ENCODE data around the gene MAPK1.

Gene MAPK1

DNA sequence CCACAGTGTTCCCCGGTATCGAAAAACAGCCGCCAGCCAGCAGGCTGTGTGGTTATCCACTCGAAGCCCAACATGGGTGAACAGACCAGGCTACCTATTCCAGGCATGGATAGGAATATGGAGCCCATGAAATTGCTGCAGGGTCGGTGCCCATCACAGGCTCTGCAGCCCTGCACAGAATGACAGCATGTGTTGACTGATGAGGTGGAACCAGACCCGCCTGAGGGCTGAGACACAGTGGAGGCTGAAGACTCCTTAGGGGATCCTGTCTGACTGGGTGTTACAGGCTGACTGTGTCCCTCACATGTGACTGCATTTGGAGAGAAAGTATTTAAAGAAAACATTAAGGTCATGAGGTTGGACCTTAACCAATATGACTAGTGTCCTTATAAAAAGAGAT lies 125.7 kb downstream of the MAPK1 start:
- no peak overlapping the region for H3K4me2 ChIP-seq (ENCODE audit: low read depth, low read length)
- no peaks in the 10 kb centered on the region for H3K27me3 ChIP-seq (replicated peaks; ENCODE audit: insufficient read depth, low read length)

GRCh38 chr22:21741059-21741458 lies 126.4 kb downstream of the MAPK1 start:
- no peak overlapping the region for H3K27ac ChIP-seq (ENCODE audit: low read length)
- H3K4me3 ChIP-seq (ENCODE audit: low read length): no peak overlapping the region
- H2AFZ ChIP-seq (ENCODE audit: low read length): no peak overlapping the region
- no peak for DNase-seq
- no peaks in the 10 kb centered on the region for H4K20me1 ChIP-seq (ENCODE audit: insufficient read depth, low read length)
- no peaks in the 10 kb centered on the region for H3K9me3 ChIP-seq (replicated peaks; ENCODE audit: insufficient read depth, low read length)
- H3K79me2 ChIP-seq (ENCODE audit: low read length): no peaks in the 10 kb centered on the region
- H3K36me3 ChIP-seq (replicated peaks; ENCODE audit: insufficient read depth, low read length): no peaks in the 10 kb centered on the region
- H3K27me3 ChIP-seq (replicated peaks; ENCODE audit: insufficient read depth, low read length): no peaks in the 10 kb centered on the region
- no peaks in the 10 kb centered on the region for H3K9me2 ChIP-seq (replicated peaks; ENCODE audit: insufficient read depth, low read length)
- H3F3A ChIP-seq (ENCODE audit: insufficient read depth, low read length): no peaks in the 10 kb centered on the region
- H3K9ac ChIP-seq (ENCODE audit: low read length): no peak overlapping the region
- H3K4me1 ChIP-seq (ENCODE audit: low read length): 0 out of 2 replicates have a peak, but pooled peaks cover 3% of the 10 kb centered on the region
- H3K4me2 ChIP-seq (ENCODE audit: low read depth, low read length): no peak overlapping the region
- TF ChIP-seq, protein P1, sequence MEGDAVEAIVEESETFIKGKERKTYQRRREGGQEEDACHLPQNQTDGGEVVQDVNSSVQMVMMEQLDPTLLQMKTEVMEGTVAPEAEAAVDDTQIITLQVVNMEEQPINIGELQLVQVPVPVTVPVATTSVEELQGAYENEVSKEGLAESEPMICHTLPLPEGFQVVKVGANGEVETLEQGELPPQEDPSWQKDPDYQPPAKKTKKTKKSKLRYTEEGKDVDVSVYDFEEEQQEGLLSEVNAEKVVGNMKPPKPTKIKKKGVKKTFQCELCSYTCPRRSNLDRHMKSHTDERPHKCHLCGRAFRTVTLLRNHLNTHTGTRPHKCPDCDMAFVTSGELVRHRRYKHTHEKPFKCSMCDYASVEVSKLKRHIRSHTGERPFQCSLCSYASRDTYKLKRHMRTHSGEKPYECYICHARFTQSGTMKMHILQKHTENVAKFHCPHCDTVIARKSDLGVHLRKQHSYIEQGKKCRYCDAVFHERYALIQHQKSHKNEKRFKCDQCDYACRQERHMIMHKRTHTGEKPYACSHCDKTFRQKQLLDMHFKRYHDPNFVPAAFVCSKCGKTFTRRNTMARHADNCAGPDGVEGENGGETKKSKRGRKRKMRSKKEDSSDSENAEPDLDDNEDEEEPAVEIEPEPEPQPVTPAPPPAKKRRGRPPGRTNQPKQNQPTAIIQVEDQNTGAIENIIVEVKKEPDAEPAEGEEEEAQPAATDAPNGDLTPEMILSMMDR (IDR thresholded peaks at IDR 0.05; ENCODE audit: low read length): no peak
- no peak for TF ChIP-seq EZH2phosphoT487 (IDR thresholded peaks at IDR 0.05; ENCODE audit: low read length)
- TF ChIP-seq EZH2 (optimal IDR thresholded peaks at IDR 0.05; ENCODE audit: low read depth, low read length): no peak

More for the DNA sequence above, 125.7 kb downstream of the MAPK1 start:
- Histone ChIP-seq H3K79me2 (ENCODE audit: low read length) (no peaks in the 10 kb centered on the region), H3K9me2 (replicated peaks; ENCODE audit: insufficient read depth, low read length) (no peaks in the 10 kb centered on the region), H3K9me3 (replicated peaks; ENCODE audit: insufficient read depth, low read length) (no peaks in the 10 kb centered on the region), H4K20me1 (ENCODE audit: insufficient read depth, low read length) (no peaks in the 10 kb centered on the region), H3K9ac (ENCODE audit: low read length) (no peak overlapping the region), H3K36me3 (replicated peaks; ENCODE audit: insufficient read depth, low read length) (no peaks in the 10 kb centered on the region), H3F3A (ENCODE audit: insufficient read depth, low read length) (no peaks in the 10 kb centered on the region), H3K27ac (ENCODE audit: low read length) (no peak overlapping the region), H3K4me3 (ENCODE audit: low read length) (no peak overlapping the region), H2AFZ (ENCODE audit: low read length) (no peak overlapping the region), H3K4me1 (ENCODE audit: low read length) (no peaks in the 10 kb centered on the region)
- TF ChIP-seq EZH2 (optimal IDR thresholded peaks at IDR 0.05; ENCODE audit: low read depth, low read length): no peak
- no peak for TF ChIP-seq EZH2phosphoT487 (IDR thresholded peaks at IDR 0.05; ENCODE audit: low read length)
- TF ChIP-seq, protein P1 (IDR thresholded peaks at IDR 0.05; ENCODE audit: low read length): no peak
- DNase-seq: no peak

DNA sequence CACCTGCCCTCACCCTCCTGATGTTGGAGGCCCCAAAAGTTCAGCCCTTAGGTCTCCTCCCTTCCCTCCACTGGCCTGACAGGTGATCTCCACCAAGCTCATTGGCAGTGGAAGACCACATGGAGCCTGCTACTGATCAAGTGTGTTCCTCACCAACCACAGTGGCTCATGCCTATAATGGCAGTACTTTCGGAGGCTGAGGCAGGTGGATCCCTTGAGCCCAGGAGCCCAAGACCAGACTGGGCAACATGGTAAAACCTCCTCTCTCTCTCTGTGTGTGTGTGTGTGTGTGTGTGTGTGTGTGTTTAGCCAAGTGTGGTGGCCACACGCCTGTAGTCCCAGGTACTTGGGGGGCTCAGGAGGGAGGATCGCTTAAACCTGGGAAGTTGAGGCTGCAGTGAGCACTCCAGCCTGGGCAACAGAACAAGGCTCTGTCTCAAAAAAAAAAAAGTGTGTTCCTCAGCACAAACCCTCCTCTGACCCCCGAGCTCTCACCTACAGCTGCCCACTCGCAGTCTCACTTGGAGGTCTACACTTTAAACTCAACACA lies 127.5 kb downstream of the MAPK1 start:
- H3K4me2 ChIP-seq (ENCODE audit: low read depth, low read length): no peak overlapping the region
- H4K20me1 ChIP-seq (ENCODE audit: insufficient read depth, low read length): no peaks in the 10 kb centered on the region
- H3K27ac ChIP-seq (ENCODE audit: low read length): no peak overlapping the region
- no peak overlapping the region for H2AFZ ChIP-seq (ENCODE audit: low read length)
- H3K9ac ChIP-seq (ENCODE audit: low read length): no peak overlapping the region
- peaks cover 3% of the 10 kb centered on the region; the same call in 1 of the 2 replicates for H3K4me1 ChIP-seq (ENCODE audit: low read length)
- H3K4me3 ChIP-seq (ENCODE audit: low read length): no peak overlapping the region
- no peaks in the 10 kb centered on the region for H3K27me3 ChIP-seq (replicated peaks; ENCODE audit: insufficient read depth, low read length)
- DNase-seq: no peak
- no peaks in the 10 kb centered on the region for H3F3A ChIP-seq (ENCODE audit: insufficient read depth, low read length)
- H3K9me2 ChIP-seq (replicated peaks; ENCODE audit: insufficient read depth, low read length): no peaks in the 10 kb centered on the region
- H3K9me3 ChIP-seq (replicated peaks; ENCODE audit: insufficient read depth, low read length): no peaks in the 10 kb centered on the region
- no peaks in the 10 kb centered on the region for H3K36me3 ChIP-seq (replicated peaks; ENCODE audit: insufficient read depth, low read length)
- TF ChIP-seq, protein P1 (IDR thresholded peaks at IDR 0.05; ENCODE audit: low read length): no peak
- no peak for TF ChIP-seq EZH2 (optimal IDR thresholded peaks at IDR 0.05; ENCODE audit: low read depth, low read length)
- TF ChIP-seq EZH2phosphoT487 (IDR thresholded peaks at IDR 0.05; ENCODE audit: low read length): no peak
- H3K79me2 ChIP-seq (ENCODE audit: low read length): no peaks in the 10 kb centered on the region

All from MM.1S (cell line).